ENCODE measurements around the gene SCT.

Gene SCT

GRCh38 chr11:587978-588380 is 39.0 kb downstream of the SCT start:
- H3K18ac ChIP-seq (ENCODE audit: low read length), result no peak overlapping the region
- no peak overlapping the region for H2BK12ac ChIP-seq (ENCODE audit: low read length)
- no peak overlapping the region for H2BK120ac ChIP-seq (ENCODE audit: insufficient read depth, low read length, poor library complexity)
- H3K9ac ChIP-seq (ENCODE audit: low read length), result no peak overlapping the region
- peaks cover 4% of the 10 kb centered on the region for H3K9me3 ChIP-seq (ENCODE audit: insufficient read depth, low read depth, low read length)
- H4K91ac ChIP-seq (ENCODE audit: low read depth, low read length), result no peak overlapping the region
- H2BK5ac ChIP-seq (ENCODE audit: low read depth, low read length, poor library complexity), result no peak overlapping the region
- no peak overlapping the region for H3K23ac ChIP-seq (ENCODE audit: low read length)
- H3K4me1 ChIP-seq (ENCODE audit: control insufficient read depth in 1 of 2, insufficient read depth in 2 of 2, low read length in 2 of 2), result peaks cover 7 to 13% of the 10 kb centered on the region in 2 experiments
- no peak overlapping the region for H4K8ac ChIP-seq (ENCODE audit: low read depth, low read length)
- no peak overlapping the region for H3K4me2 ChIP-seq (ENCODE audit: low read length)
- H2AK5ac ChIP-seq (ENCODE audit: low read length), result no peak overlapping the region
- peak overlapping the region; percentile 81 for H4K12ac ChIP-seq (ENCODE audit: low read depth, low read length)
- H3K4me3 ChIP-seq (ENCODE audit: low read depth, low read length), result no peak overlapping the region
- no peak overlapping the region for H3K4ac ChIP-seq (ENCODE audit: low read depth, low read length)
- peaks cover 67 to 69% of the 10 kb centered on the region in 2 experiments for H3K36me3 ChIP-seq (ENCODE audit: control insufficient read depth in 1 of 2, insufficient read depth in 2 of 2, low read length in 2 of 2)
- WGBS (ENCODE audit: extremely low coverage, insufficient coverage, insufficient read length), result no CpG with 5 or more reads among the region's 6 CpGs
- H3K79me1 ChIP-seq (ENCODE audit: low read length), result no peaks in the 10 kb centered on the region
- peak overlapping the region; percentile 62 for H3K27ac ChIP-seq (ENCODE audit: low read depth, low read length)
- H2AFZ ChIP-seq (ENCODE audit: insufficient read depth, low read length, poor library complexity), result no peak overlapping the region
- H3K27me3 ChIP-seq (ENCODE audit: insufficient read depth, low read length), result no peaks in the 10 kb centered on the region
- no peaks in the 10 kb centered on the region for H3K79me2 ChIP-seq (ENCODE audit: control insufficient read depth, insufficient read depth, low read length, poor library complexity)
- H3K14ac ChIP-seq (ENCODE audit: low read length), result no peak overlapping the region
- peak; percentile 81 to 84 for DNase-seq

DNA sequence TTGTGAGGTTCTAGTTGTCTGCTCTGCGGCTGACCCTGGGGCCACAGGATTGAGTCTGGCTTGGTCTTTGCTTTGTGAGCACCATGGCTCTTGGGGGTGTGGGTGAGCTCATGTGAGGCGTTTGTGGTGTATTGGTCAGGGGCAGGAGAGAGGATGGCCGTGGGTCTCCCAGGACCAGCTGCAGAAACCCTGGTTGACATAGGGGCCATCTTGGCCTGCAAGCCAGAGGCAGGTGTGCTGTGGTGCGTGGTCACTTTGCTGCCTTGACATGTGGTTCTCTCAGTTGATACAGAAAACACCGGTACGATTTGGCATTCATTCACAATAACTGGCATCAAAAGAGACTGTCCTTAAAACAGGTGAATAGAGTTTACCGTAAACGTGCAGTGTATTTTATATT is 39.4 kb downstream of the SCT start:
- Histone ChIP-seq H2AFZ (ENCODE audit: insufficient read depth, low read length, poor library complexity) (no peak overlapping the region), H3K9ac (ENCODE audit: low read length) (peak overlapping the region; percentile 8), H3K4me3 (ENCODE audit: low read depth, low read length) (no peak overlapping the region), H3K14ac (ENCODE audit: low read length) (no peak overlapping the region), H3K18ac (ENCODE audit: low read length) (no peak overlapping the region), H4K12ac (ENCODE audit: low read depth, low read length) (no peak overlapping the region), H3K23ac (ENCODE audit: low read length) (no peak overlapping the region), H3K4ac (ENCODE audit: low read depth, low read length) (no peak overlapping the region), H3K79me2 (ENCODE audit: control insufficient read depth, insufficient read depth, low read length, poor library complexity) (no peaks in the 10 kb centered on the region), H3K27me3 (ENCODE audit: insufficient read depth, low read length) (no peaks in the 10 kb centered on the region), H3K4me2 (ENCODE audit: low read length) (peak overlapping the region; percentile 0), H4K91ac (ENCODE audit: low read depth, low read length) (no peak overlapping the region), H3K79me1 (ENCODE audit: low read length) (no peaks in the 10 kb centered on the region), H2AK5ac (ENCODE audit: low read length) (no peak overlapping the region), H3K36me3 (ENCODE audit: control insufficient read depth in 1 of 2, insufficient read depth in 2 of 2, low read length in 2 of 2) (peaks cover 65 to 68% of the 10 kb centered on the region in 2 experiments), H2BK12ac (ENCODE audit: low read length) (no peak overlapping the region), H4K8ac (ENCODE audit: low read depth, low read length) (no peak overlapping the region), H3K4me1 (ENCODE audit: control insufficient read depth in 1 of 2, insufficient read depth in 2 of 2, low read length in 2 of 2) (peaks cover 7 to 13% of the 10 kb centered on the region in 2 experiments), H2BK120ac (ENCODE audit: insufficient read depth, low read length, poor library complexity) (no peak overlapping the region), H3K27ac (ENCODE audit: low read depth, low read length) (peak overlapping the region; percentile 62), H2BK5ac (ENCODE audit: low read depth, low read length, poor library complexity) (no peak overlapping the region), H3K9me3 (ENCODE audit: insufficient read depth, low read depth, low read length) (peaks cover 4% of the 10 kb centered on the region)
- no CpG with 5 or more reads among the region's 8 CpGs for WGBS (ENCODE audit: extremely low coverage, insufficient coverage, insufficient read length)
- DNase-seq, result no peak

DNA sequence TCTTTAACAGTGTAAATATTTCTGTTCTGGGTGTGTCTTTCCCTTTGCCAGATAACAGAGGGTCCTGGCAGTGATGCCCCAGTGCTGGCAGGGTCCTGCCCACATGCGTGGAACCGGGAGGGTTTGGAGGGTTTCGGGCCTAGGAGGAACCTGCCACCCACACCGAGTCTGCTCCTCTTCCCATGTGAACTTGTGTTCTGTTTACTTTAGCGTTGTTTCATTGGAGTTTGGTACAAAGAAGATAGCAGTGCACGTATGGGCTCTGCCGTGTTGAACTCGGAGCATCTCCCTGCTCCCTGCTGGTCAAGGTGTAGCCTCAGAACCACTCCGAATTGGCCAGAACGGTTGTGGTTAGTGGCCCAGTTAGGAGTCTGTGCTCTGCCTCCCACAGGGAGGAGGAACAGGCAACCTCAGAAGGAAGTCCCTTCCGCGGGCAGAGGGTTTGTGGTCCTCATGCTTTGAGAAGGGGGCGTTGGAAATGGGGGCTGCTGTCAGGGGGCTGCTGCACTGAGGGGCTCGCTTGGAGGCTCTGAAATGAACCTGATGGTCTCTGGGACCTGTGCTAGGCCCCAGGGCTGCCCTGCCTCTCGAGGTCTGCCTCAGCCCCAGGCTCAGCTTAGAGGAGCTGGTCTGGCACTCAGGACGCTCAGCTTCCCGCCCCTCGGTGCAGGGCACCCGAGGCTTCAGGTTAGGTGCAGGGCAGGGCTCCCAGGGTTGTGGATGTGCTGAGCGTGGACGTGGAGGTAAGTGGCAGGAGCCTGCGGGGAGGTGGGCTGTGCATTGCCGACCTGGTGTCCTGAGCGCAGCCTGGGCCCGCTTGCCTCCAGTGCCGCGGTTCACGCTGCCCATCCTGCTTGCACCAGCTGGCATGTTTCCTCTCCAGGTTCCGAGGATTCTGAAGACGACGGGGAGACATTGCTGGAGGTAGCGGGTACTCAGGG is 40.3 kb downstream of the SCT start:
- no peak overlapping the region for H3K4me2 ChIP-seq (ENCODE audit: low read length)
- peaks cover 66 to 69% of the 10 kb centered on the region in 2 experiments for H3K36me3 ChIP-seq (ENCODE audit: control insufficient read depth in 1 of 2, insufficient read depth in 2 of 2, low read length in 2 of 2)
- H2BK5ac ChIP-seq (ENCODE audit: low read depth, low read length, poor library complexity), result no peak overlapping the region
- H3K9me3 ChIP-seq (ENCODE audit: insufficient read depth, low read depth, low read length), result peaks cover 4% of the 10 kb centered on the region
- no peak overlapping the region for H3K18ac ChIP-seq (ENCODE audit: low read length)
- WGBS (ENCODE audit: extremely low coverage, insufficient coverage, insufficient read length), result no CpG with 5 or more reads among the region's 32 CpGs
- no peak overlapping the region for H2BK120ac ChIP-seq (ENCODE audit: insufficient read depth, low read length, poor library complexity)
- no peak overlapping the region for H2AK5ac ChIP-seq (ENCODE audit: low read length)
- peak overlapping the region; percentile 16 for H4K12ac ChIP-seq (ENCODE audit: low read depth, low read length)
- H3K27ac ChIP-seq (ENCODE audit: low read depth, low read length), result peak overlapping the region; percentile 2
- H3K27me3 ChIP-seq (ENCODE audit: insufficient read depth, low read length), result no peaks in the 10 kb centered on the region
- no peak for DNase-seq
- H4K8ac ChIP-seq (ENCODE audit: low read depth, low read length), result no peak overlapping the region
- no peak overlapping the region for H3K14ac ChIP-seq (ENCODE audit: low read length)
- no peak overlapping the region for H3K4me3 ChIP-seq (ENCODE audit: low read depth, low read length)
- peaks cover 7 to 13% of the 10 kb centered on the region in 2 experiments for H3K4me1 ChIP-seq (ENCODE audit: control insufficient read depth in 1 of 2, insufficient read depth in 2 of 2, low read length in 2 of 2)
- no peak overlapping the region for H3K9ac ChIP-seq (ENCODE audit: low read length)
- H2AFZ ChIP-seq (ENCODE audit: insufficient read depth, low read length, poor library complexity), result no peak overlapping the region
- H3K23ac ChIP-seq (ENCODE audit: low read length), result no peak overlapping the region
- H3K79me1 ChIP-seq (ENCODE audit: low read length), result no peaks in the 10 kb centered on the region
- H4K91ac ChIP-seq (ENCODE audit: low read depth, low read length), result no peak overlapping the region
- no peak overlapping the region for H3K4ac ChIP-seq (ENCODE audit: low read depth, low read length)
- no peak overlapping the region for H2BK12ac ChIP-seq (ENCODE audit: low read length)
- H3K79me2 ChIP-seq (ENCODE audit: control insufficient read depth, insufficient read depth, low read length, poor library complexity), result peaks cover 1% of the 10 kb centered on the region

- Histone ChIP-seq H3K4ac (ENCODE audit: low read depth, low read length) (no peak overlapping the region), H3K9me3 (ENCODE audit: insufficient read depth, low read depth, low read length) (peaks cover 2% of the 10 kb centered on the region), H2AFZ (ENCODE audit: insufficient read depth, low read length, poor library complexity) (no peak overlapping the region), H3K23ac (ENCODE audit: low read length) (no peak overlapping the region), H3K4me1 (ENCODE audit: control insufficient read depth in 1 of 2, insufficient read depth in 2 of 2, low read length in 2 of 2) (peaks cover 13% of the 10 kb centered on the region in 2 experiments), H2AK5ac (ENCODE audit: low read length) (no peak overlapping the region), H2BK120ac (ENCODE audit: insufficient read depth, low read length, poor library complexity) (no peak overlapping the region), H3K9ac (ENCODE audit: low read length) (no peak overlapping the region), H3K79me2 (ENCODE audit: control insufficient read depth, insufficient read depth, low read length, poor library complexity) (peaks cover 16% of the 10 kb centered on the region), H3K4me3 (ENCODE audit: low read depth, low read length) (no peak overlapping the region), H4K8ac (ENCODE audit: low read depth, low read length) (no peak overlapping the region), H2BK12ac (ENCODE audit: low read length) (no peak overlapping the region), H3K14ac (ENCODE audit: low read length) (no peak overlapping the region), H3K18ac (ENCODE audit: low read length) (no peak overlapping the region), H3K36me3 (ENCODE audit: control insufficient read depth in 1 of 2, insufficient read depth in 2 of 2, low read length in 2 of 2) (peaks cover 53 to 57% of the 10 kb centered on the region in 2 experiments), H3K27ac (ENCODE audit: low read depth, low read length) (no peak overlapping the region), H3K79me1 (ENCODE audit: low read length) (no peaks in the 10 kb centered on the region), H4K91ac (ENCODE audit: low read depth, low read length) (no peak overlapping the region), H3K4me2 (ENCODE audit: low read length) (no peak overlapping the region), H2BK5ac (ENCODE audit: low read depth, low read length, poor library complexity) (no peak overlapping the region), H4K12ac (ENCODE audit: low read depth, low read length) (no peak overlapping the region), H3K27me3 (ENCODE audit: insufficient read depth, low read length) (no peaks in the 10 kb centered on the region)
- DNase-seq, result no peak
- no CpG with 5 or more reads among the region's 10 CpGs for WGBS (ENCODE audit: extremely low coverage, insufficient coverage, insufficient read length)
Observed at GRCh38 chr11:584287-584686, 42.7 kb downstream of the SCT start.
